Adrenal gland (tissue), 5 donors: ENCODE measurements around the gene ARFGEF3.

Experiments
- POLR2A ChIP-seq, 2 donors: fragments of 450-650 bp; IDR thresholded peaks; one replicate each; pipeline ENCODE4 v1.6.1; 2017; ENCODE audit warnings: antibody characterized with exemption in 2 of 2, mild to moderate bottlenecking in 2 of 2, moderate library complexity in 1 of 2
- TF ChIP-seq, protein P1 (sequence below), 6 experiments: fragments of 450-650 bp in 4 of 6; fragments of 200-600 bp in 2 of 6; sonication (generic) in 1 of 6; IDR thresholded peaks; 1 replicate in 5 of 6; 2 replicates in 1 of 6; pipeline versions ENCODE4 v1.5.1 to v1.8.0; 2016 to 2021; ENCODE audit warnings: antibody characterized with exemption in 6 of 6, mild to moderate bottlenecking in 2 of 6, moderate library complexity in 1 of 6
- donor health status: DM: no; HTN: no; CAD: no.

DNA sequence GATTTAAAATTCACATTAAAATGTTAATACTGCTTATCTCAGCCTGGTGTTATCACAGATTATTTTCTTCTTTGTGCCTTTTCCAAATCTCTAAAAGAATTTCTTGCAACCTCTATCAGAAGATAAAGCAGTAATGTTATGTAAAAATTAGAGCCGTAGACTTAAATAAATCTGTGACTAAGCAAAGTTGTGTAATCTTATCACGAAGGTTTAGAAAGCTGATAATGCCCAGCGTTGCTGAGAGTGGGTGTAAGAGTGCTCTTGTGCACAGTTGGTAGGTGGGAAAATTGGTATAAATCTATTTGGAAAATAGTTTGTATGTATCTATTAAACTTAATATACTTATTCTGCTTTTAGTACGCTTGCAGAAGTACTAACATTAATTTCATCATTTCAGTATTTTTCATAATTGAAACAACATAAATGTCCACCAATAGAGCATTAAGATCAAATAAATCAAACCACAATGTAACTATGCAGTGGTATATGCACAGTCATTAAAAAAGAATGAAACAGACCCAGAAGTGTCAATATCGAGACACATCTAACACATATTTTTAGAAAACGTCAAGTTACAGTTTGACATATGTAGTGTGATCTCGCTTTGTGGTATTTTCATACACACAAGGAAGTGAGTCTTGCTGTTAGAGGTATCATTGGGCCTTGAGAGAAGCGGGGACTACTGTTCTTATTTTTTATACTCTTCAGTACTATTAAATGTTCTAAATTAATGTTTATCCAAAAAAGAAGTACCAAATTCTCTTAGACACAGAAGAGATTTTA lies 111.0 kb downstream of the ARFGEF3 start:
- TF ChIP-seq, protein P1, sequence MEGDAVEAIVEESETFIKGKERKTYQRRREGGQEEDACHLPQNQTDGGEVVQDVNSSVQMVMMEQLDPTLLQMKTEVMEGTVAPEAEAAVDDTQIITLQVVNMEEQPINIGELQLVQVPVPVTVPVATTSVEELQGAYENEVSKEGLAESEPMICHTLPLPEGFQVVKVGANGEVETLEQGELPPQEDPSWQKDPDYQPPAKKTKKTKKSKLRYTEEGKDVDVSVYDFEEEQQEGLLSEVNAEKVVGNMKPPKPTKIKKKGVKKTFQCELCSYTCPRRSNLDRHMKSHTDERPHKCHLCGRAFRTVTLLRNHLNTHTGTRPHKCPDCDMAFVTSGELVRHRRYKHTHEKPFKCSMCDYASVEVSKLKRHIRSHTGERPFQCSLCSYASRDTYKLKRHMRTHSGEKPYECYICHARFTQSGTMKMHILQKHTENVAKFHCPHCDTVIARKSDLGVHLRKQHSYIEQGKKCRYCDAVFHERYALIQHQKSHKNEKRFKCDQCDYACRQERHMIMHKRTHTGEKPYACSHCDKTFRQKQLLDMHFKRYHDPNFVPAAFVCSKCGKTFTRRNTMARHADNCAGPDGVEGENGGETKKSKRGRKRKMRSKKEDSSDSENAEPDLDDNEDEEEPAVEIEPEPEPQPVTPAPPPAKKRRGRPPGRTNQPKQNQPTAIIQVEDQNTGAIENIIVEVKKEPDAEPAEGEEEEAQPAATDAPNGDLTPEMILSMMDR (IDR thresholded peaks at IDR 0.05) = no peak
- no peak for TF ChIP-seq POLR2A (IDR thresholded peaks at IDR 0.05)
